Activated T-cell treated with anti-CD3 and anti-CD28 coated beads, Interleukin-2, amount 50 U/mL, for 1 hour (primary cell): ENCODE measurements around the gene PPP1R9B.
A peak's percentile ranks its signal among the peaks of the same experiment; 100 is the strongest.

ENCODE experiments used
- DNase-seq: peaks from one replicate; pipeline ENCODE4 v3.0.0-alpha.2; 2020

PPP1R9B gene

GRCh38 chr17:50171371-50172071 is 21.0 kb upstream of the PPP1R9B start:
- no peak for DNase-seq

- no peak for DNase-seq
These were observed 20.3 kb upstream of the PPP1R9B start for GRCh38 chr17:50170662-50171370.

- DNase-seq, result no peak
These were observed 19.5 kb upstream of the PPP1R9B start for GRCh38 chr17:50169881-50170459.

GRCh38 chr17:50169121-50169764 is 18.8 kb upstream of the PPP1R9B start:
- peak; percentile 74 for DNase-seq

- DNase-seq, result no peak
These were observed 17.8 kb upstream of the PPP1R9B start for GRCh38 chr17:50168319-50168718.

GRCh38 chr17:50167371-50167770 is 16.9 kb upstream of the PPP1R9B start:
- no peak for DNase-seq

GRCh38 chr17:50166518-50167181 is 16.2 kb upstream of the PPP1R9B start:
- no peak for DNase-seq

GRCh38 chr17:50165867-50166517 is 15.5 kb upstream of the PPP1R9B start, which contains the start of gene SGCA:
SGCA (plus strand) TSS chr17:50166005; CDS start chr17:50166041, 36 bp downstream.
- DNase-seq, result no peak

GRCh38 chr17:50165466-50165865 is 15.0 kb upstream of the PPP1R9B start:
- no peak for DNase-seq

GRCh38 chr17:50165066-50165465 is 14.6 kb upstream of the PPP1R9B start:
- no peak for DNase-seq

GRCh38 chr17:50164697-50164988 is 14.2 kb upstream of the PPP1R9B start:
- no peak for DNase-seq

GRCh38 chr17:50163843-50164696 is 13.6 kb upstream of the PPP1R9B start:
- no peak for DNase-seq

GRCh38 chr17:50162466-50163254 is 12.2 kb upstream of the PPP1R9B start:
- no peak for DNase-seq

GRCh38 chr17:50161911-50162288 is 11.4 kb upstream of the PPP1R9B start:
- no peak for DNase-seq

- DNase-seq, result peak; percentile 97
These were observed 10.8 kb upstream of the PPP1R9B start for GRCh38 chr17:50161023-50161910.

- no peak for DNase-seq
These were observed 7.4 kb upstream of the PPP1R9B start for GRCh38 chr17:50157891-50158290.

- no peak for DNase-seq
These were observed 4.8 kb upstream of the PPP1R9B start for GRCh38 chr17:50155115-50155819.

GRCh38 chr17:50154604-50155003 is 4.1 kb upstream of the PPP1R9B start:
- no peak for DNase-seq
